Measurements from ENCODE around the gene CFAP410. TPM values are rescaled to one million over a fixed set of nuclear protein-coding genes. Genes with fewer than 3 reads are reported as not detected.

Gene CFAP410
- 5.2 to 11.5 TPM (median 8.8 TPM) in 5 replicates for total RNA-seq (2022; extraction: Qiagen RNA extraction)

DNA sequence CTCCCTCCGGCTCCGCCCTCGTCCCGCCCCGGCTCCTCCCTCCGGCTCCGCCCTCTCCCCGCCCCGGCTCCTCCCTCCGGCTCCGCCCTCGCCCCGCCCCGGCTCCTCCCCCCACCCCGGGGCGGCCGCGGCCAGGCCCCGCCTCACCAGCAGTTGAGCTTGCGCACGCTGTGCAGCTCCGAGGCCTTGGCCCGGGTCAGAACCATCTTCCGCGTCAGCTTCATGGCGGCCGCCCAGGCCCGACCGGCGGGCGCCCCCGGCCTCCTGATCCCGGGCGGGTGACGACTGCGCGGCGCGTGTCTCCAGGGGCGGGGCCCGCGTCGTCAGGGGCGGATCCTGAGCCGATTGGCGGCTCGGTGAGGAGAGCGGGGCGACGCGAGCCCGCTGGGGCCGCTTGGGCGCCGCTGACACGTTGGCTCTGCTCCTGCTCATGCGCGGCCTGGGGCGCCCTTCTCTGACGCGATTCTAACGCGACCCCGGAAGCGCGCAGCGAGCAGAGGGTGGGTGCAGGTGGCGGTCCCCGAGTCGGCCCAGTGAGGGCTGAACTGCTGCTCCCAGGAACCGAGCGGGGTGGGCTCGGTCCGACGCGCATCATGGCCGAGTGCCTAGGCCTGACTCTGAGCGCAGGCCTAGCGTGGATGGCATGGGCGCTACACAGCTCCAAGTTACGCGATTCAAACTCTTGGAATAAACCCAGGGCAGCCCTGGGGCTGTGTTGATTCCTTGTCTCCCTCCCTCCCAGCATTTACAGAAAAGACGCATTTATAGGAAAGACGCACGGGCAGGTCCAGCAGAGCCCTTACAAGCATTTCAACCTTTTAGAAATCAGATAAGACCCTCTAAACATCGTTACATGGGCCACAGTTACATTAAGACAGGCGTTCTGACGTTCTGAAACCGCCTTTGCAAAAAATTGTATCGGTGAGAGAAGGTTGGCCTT is at the start of gene CFAP410:
TSS of gene CFAP410 (minus strand) at position 420 of the 940 bp plus-strand sequence. CDS start at position 224, 196 bp downstream.

GRCh38 chr21:44353191-44353970 is 14.2 kb upstream of the CFAP410 start, which contains the start of gene TRPM2:
TSS of gene TRPM2 (plus strand) at chr21:44353621. CDS start at chr21:44353701, 80 bp downstream.

DNA sequence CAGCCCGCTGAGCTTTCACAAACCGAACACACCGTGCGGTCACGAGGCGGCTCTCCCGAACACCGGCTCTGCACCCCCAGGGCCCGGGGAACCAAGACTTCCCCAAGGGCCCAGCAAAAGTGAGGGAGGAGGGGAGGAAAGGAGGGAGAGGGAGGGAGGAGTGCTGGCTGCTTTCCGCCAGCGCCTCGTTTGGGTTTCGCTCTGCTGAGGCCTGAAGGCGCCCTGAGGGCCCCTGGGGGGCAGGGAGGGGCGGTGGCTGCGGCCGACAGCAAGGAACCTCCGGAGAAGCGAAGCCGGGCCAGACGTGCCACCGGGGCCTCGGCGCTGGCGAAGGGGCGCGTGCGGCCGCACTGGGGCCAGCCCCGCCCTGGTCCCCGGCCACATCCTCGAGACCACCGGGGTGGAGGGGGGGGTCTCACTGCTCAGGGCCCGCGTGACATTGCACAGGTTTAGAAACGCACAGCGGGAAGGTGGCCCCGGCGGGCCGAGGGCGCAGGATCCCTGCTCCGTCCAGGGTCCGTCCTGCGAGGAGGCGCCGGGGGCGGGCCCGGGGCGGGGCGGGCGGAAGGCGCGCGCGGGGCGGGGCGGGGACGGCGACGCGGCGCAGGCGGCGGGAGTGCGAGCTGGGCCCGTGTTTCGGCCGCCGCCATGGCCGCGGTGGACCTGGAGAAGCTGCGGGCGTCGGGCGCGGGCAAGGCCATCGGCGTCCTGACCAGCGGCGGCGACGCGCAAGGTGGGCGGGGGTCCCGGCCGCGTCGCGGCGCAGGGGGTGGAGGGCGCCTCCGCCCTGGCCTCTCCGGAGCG is 39.5 kb downstream of the CFAP410 start, which contains the start of gene PFKL:
TSS of gene PFKL (plus strand) at position 596 of the 804 bp plus-strand sequence. CDS start at position 649, 53 bp downstream.

GRCh38 chr21:44285138-44285992 is 53.8 kb downstream of the CFAP410 start, which contains the start of gene AIRE:
TSS of gene AIRE (plus strand) at chr21:44285876. CDS start at chr21:44286007, 131 bp downstream.

Other genes starting within 250 kb of the CFAP410 start
- gene PWP2, start 232.0 kb downstream of the CFAP410 start, total RNA-seq (2022; extraction: Qiagen RNA extraction), result 1.5 to 2.7 TPM (median 2.3 TPM) in 5 replicates
- 1.6 to 5.0 TPM (median 3.7 TPM) in 5 replicates for gene GATD3, start 205.7 kb downstream of the CFAP410 start, total RNA-seq (2022; extraction: Qiagen RNA extraction)
- gene ICOSLG, start 98.4 kb downstream of the CFAP410 start, total RNA-seq (2022; extraction: Qiagen RNA extraction), result 2.9 to 4.4 TPM (median 4.0 TPM) in 5 replicates
- not detected in 5 replicates for gene DNMT3L, start 77.5 kb downstream of the CFAP410 start, total RNA-seq (2022; extraction: Qiagen RNA extraction)
- gene AIRE, start 53.5 kb downstream of the CFAP410 start, total RNA-seq (2022; extraction: Qiagen RNA extraction), result not detected in 5 replicates
- gene PFKL, start 39.3 kb downstream of the CFAP410 start, total RNA-seq (2022; extraction: Qiagen RNA extraction), result 37.3 to 50.4 TPM (median 47.4 TPM) in 5 replicates
- 5.5 to 10.6 TPM (median 8.1 TPM) in 5 replicates for gene TRPM2, start 14.2 kb upstream of the CFAP410 start, total RNA-seq (2022; extraction: Qiagen RNA extraction)
- gene LRRC3, start 116.1 kb upstream of the CFAP410 start, total RNA-seq (2022; extraction: Qiagen RNA extraction), result 1.5 to 2.3 TPM (median 2.1 TPM) in 5 replicates
- gene KRTAP10-1, start 200.8 kb upstream of the CFAP410 start, total RNA-seq (2022; extraction: Qiagen RNA extraction), result not detected in 5 replicates
- not detected in 5 replicates for gene KRTAP10-2, start 212.1 kb upstream of the CFAP410 start, total RNA-seq (2022; extraction: Qiagen RNA extraction)
- not detected in 5 replicates for gene KRTAP10-3, start 219.4 kb upstream of the CFAP410 start, total RNA-seq (2022; extraction: Qiagen RNA extraction)
- not detected in 5 replicates for gene KRTAP10-4, start 234.3 kb upstream of the CFAP410 start, total RNA-seq (2022; extraction: Qiagen RNA extraction)
- not detected in 5 replicates for gene KRTAP10-5, start 241.2 kb upstream of the CFAP410 start, total RNA-seq (2022; extraction: Qiagen RNA extraction)

Data from A549 treated with Mapracorat at 1 μM for 4 hours (cell line).